Measurements from ENCODE around the gene IP6K2.

IP6K2 gene

DNA sequence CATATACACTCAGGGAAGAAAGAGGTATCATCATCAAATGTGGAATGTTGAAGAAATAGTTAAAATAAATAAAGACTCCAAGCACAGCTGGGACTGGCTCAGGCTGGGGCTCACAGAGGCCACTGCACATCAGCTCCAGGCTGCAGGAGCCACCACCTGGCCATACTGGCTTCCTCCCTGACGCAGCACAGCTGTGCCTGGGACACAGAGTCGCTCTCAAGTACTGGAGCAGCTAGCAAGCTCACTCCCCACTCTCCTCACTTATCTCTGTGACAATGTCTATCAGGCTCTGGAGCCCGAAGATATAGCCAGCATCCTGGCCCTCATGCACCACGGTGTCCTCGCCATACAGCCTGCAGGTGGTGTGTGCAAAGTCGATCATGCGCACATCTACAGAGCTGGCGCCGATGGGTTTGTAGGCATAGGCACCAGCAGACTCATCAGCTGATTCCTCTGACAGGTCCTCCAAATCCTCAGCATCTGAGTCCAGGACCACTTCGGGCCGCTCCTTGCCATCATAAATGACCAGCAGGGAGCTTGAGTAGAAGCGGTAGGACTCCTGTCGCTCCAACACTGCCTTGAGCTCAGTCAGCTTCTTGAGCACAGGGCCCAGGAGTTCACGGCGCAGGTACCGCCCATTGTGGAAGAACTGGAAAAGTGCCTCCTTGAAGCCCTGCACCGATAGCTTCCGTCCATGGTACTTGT, 28.8 kb downstream of the IP6K2 start:
- TF ChIP-seq, protein P1, sequence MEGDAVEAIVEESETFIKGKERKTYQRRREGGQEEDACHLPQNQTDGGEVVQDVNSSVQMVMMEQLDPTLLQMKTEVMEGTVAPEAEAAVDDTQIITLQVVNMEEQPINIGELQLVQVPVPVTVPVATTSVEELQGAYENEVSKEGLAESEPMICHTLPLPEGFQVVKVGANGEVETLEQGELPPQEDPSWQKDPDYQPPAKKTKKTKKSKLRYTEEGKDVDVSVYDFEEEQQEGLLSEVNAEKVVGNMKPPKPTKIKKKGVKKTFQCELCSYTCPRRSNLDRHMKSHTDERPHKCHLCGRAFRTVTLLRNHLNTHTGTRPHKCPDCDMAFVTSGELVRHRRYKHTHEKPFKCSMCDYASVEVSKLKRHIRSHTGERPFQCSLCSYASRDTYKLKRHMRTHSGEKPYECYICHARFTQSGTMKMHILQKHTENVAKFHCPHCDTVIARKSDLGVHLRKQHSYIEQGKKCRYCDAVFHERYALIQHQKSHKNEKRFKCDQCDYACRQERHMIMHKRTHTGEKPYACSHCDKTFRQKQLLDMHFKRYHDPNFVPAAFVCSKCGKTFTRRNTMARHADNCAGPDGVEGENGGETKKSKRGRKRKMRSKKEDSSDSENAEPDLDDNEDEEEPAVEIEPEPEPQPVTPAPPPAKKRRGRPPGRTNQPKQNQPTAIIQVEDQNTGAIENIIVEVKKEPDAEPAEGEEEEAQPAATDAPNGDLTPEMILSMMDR (IDR thresholded peaks at IDR 0.05; ENCODE audit: low read depth, low read length, missing control alignments): no peak
- no peak for DNase-seq (ENCODE audit: low read depth)

DNA sequence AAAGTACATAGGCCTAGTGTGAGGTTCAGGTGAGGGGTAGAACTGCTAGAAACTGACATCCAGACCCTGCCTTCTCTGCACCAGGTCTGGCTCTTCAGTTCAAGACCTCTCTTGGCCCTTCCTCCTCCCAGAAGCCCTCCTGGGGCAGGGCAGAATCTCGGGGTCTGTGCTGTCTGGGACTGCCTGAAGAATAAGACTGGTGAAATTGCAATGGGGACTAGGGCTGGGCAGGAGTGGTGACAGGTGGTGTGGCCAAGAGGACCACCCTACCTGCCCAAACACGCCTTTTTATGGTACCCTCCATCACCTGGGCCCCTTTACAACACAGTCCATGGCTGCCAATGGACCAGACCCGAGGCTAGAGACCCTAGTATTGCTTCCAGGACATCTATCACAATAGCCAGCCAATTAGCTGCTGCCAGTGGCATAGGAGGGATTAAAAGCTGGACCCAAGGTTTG, 29.8 kb downstream of the IP6K2 start:
- no peak for DNase-seq (ENCODE audit: low read depth)
- no peak overlapping the region for H3K4me3 ChIP-seq (ENCODE audit: low read depth, low read length)
- TF ChIP-seq, protein P1 (IDR thresholded peaks at IDR 0.05; ENCODE audit: low read depth, low read length, missing control alignments): no peak

More for the DNA sequence above, 28.8 kb downstream of the IP6K2 start:
- no peak overlapping the region for H3K4me3 ChIP-seq (ENCODE audit: low read depth, low read length)

DNA sequence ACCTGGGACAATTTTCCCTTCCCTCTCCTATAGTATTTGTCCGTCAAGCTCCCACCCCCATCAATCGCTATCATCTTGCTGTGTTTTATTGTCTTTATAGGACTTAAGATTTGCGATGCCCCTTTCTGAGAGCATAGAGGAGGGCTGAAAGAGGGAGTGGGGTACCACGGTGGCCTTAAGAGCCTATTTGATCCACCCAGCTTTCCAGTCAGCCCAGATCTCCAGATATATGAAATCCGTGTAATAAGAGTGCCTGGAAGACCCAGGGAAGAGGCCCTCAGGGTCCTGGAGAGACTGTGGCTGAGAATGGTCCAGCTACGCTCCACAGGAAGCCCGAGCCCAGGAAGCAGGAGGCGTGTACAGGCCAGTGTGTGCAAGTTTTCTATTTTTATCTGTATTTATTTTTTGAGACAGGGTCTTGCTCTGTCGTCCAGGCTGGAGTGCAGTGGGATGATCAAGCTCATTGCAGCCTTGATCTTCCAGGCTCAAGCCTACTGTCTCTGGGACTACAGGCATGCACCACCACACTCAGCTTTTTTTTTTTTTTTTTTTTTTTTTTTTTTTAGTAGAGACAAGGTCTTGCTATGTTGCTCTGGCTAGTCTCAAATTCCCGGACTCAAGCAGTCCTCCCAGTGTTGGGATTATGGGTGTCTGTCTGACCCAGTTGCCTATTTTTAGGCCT, 30.3 kb downstream of the IP6K2 start:
- peak overlapping the region; percentile 97; the same call in 1 of the 2 replicates for H3K4me3 ChIP-seq (ENCODE audit: low read depth, low read length)
- TF ChIP-seq, protein P1 (IDR thresholded peaks at IDR 0.05; ENCODE audit: low read depth, low read length, missing control alignments): no peak
- no peak for DNase-seq (ENCODE audit: low read depth)

DNA sequence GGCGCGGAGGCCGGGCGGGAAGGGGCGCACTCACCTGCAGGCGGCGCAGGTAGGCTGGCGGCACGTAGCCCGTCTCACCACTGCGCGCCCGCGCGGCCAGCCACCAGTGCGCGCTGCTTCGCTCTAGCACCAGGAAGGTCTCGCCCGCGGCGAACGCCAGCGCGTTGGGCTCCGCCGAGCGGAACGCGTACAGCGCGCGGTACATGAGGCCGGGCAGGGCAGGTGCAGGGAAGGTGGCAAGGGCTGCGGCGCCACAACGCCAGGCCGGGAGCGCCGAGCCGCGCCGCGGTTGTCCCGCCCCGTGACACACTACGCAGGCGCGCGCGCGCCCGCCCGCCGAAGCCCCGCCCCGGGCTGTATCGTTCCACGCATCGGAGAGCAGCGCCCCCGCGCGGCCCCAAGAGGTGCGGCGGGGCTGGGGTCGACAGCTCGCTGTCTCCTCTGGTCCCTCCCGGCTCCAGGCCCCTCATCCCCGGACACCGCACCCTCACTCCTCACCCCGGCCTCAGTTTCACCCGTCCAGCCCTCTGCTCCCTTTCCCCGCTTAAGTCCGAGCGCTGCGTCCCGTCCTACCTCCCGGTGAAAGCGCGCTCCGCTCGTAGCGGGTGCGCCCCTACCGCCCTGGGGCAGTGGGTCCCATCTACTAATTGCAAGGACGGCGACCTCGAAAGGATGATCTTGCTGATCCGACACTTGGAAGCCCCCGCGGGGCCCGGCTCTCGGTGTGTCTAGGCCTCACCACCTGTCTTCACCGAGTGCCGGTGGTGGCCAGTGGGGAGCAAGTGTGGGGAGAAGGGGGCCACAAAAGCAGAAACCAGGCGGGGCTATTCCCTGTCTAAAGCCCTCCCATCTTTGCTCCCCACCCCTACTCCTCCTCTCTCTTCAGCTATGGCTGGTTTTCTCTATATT, 31.2 kb downstream of the IP6K2 start, which contains the start of gene NCKIPSD:
TSS of gene NCKIPSD (minus strand) at position 313 of the 909 bp plus-strand sequence. CDS start at position 205, 108 bp downstream.
- TF ChIP-seq, protein P1 (IDR thresholded peaks at IDR 0.05; ENCODE audit: low read depth, low read length, missing control alignments): peak; percentile 70
- peak; percentile 27 for DNase-seq (ENCODE audit: low read depth)
- peak within 1 kb of the TSS; percentile 97 for H3K4me3 ChIP-seq (ENCODE audit: low read depth, low read length)

DNA sequence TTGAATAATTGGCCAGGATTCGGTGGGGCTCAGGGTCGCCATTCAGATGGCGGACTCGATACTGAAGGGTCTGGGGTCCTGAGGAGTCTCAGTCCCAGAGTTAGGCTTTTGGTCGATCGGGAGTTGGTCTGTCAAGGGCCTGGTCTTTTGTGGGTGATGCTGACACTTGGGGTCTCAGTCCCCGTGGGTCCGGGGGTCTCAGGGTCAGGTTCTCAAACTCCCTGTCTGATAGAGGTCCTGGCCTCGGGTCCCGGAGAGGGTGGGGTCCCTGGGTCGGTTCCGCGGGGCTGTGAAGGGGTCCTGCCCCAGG, 31.8 kb downstream of the IP6K2 start:
- peak overlapping the region; percentile 97 for H3K4me3 ChIP-seq (ENCODE audit: low read depth, low read length)
- TF ChIP-seq, protein P1 (IDR thresholded peaks at IDR 0.05; ENCODE audit: low read depth, low read length, missing control alignments): no peak
- DNase-seq (ENCODE audit: low read depth): no peak

DNA sequence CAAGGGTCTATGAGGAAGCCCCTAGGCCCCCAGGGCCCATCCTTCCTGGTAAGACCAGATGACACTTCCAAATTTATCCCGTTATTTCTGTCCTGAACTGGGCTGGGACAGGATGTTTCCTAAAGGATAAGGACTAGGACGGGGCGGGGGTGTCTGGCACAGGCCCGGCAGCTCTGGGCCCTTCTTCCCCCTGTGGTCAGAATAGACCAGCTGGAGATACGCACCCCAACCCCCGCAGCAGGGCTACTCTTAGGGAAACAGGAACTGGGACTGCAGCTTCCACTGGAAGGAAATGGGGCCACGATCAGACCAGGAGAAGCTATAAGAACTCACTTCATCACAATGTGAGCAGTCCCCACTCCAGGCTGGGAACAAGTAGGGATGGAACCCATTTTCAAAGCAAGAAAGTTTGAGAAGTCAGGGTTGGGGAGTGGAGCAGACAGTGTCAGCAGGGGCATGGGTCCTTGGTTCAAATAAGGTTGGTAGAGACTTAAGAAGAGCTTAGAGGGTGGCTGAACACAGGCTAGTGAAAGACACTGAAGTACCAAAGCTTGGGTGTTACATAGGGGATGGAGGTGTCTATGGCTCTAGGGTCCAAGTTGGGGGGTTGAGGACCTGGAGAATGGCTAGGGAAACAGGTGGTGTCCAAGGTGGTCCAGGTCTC, 32.4 kb downstream of the IP6K2 start:
- TF ChIP-seq, protein P1 (IDR thresholded peaks at IDR 0.05; ENCODE audit: low read depth, low read length, missing control alignments): no peak
- DNase-seq (ENCODE audit: low read depth): no peak
- H3K4me3 ChIP-seq (ENCODE audit: low read depth, low read length): peak overlapping the region; percentile 97
